G401 (cell line): ENCODE measurements around the gene XKR7. TPM values are rescaled to one million over a fixed set of nuclear protein-coding genes. Genes with fewer than 3 reads are reported as not detected.
A peak's percentile ranks its signal among the peaks of the same experiment; 100 is the strongest.

Experiments used
- DNase-seq: peaks from one replicate; pipeline ENCODE4 v3.0.0-alpha.2; 2015; ENCODE audit warnings: low spot score
- in situ Hi-C: cut with HindIII; loops from 2 replicates; pipeline ENCODE4 v1.10.0; 2016; ENCODE audit warnings: low sequenced_read_pairs, mixed read lengths
- total RNA-seq: library from RNA; depleted of rRNA; stranded (reverse); fragments of >200 nt; shearing (Covaris generic); gene quantifications from 2 replicates; pipeline ENCODE4 v1.2.3, GENCODE V29; 2014

The XKR7 gene
- total RNA-seq, 1 experiment from 2014 or later = 6.8 TPM

DNA sequence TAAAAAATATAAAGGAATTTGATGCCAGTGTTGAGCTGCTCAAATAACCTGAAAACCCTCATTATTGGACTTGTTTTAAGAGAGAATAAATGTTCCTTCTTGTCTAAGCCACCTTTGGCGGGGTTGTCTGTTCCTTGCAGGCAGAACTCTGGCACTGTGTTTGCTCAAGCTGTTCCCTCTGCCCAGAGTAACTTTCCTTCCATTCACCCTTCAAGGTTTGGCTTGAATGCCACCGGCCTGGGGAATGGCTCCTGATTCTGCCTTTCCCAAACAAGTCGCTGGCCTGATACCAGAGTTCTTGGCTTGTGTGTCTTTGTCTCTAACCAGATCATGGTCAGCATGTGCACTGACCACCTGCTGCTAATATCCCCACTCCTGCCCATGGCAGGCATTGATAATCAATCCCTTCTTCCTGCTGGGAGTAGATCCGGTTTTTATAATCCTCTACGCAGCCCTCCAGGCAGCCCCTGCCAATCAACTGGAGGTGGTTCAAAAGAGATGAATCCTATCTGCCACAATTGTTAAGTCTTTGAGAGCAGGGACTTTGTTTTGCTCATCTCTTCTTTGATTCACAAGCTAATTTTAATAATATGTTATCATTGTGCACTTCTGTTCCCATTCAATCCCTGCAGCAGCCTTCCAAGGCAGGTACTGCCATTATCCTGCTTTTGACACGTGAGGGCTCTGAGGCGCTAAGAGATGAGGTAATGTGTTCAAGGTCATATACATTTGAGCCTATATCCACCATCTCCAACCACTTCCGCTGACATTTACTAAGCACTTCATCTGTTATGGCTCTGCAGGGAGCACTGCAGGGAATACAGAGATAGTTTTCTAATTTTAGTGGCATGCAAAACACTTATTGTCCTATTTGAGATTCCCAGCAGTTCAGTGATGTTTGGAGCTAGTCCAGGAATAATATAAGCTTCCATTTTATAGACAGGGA lies 39.2 kb downstream of the XKR7 start:
- in situ Hi-C loops = no loop called here
- peak; percentile 95 for DNase-seq

DNA sequence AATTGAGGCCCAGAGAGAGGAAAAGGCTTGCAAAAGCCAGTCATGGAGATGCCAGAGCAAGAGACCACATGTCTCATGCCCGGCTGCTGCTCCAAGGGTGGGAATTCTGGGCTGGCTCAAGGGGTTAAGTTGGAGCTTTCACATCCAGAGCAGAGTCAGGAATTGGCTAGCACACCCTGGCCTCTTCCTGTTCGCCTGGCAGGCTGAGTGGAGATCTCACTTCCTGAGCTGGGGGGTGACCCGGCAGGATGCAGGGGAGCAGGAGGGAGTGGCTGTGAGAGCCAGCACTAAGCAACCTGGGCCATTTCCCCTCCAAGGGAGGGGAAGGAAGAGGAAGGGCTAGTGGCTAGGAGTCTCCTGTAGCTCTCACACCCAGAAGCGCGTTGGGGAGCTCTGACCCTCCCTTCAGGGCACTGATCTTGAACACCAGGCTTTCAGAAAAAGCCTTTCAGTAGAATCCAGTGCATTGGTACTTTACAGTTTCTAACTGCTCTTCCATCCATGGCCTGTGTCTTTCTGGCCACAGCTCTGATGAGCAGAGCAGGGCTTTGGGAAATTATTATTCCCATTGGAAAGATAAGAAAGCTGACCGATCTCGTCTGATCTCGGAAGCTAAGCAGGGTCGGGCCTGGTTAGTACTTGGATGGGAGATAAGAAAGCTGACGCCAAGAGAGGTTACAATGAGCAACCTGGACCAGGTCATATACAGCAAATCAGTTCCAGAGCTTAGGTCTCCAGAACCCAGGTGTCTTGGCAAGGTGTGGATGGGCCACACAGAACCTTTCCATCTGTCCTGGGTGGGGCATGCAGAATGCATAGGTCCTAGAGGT lies 40.1 kb downstream of the XKR7 start:
- in situ Hi-C loops = no loop called here
- peak; percentile 92 for DNase-seq

DNA sequence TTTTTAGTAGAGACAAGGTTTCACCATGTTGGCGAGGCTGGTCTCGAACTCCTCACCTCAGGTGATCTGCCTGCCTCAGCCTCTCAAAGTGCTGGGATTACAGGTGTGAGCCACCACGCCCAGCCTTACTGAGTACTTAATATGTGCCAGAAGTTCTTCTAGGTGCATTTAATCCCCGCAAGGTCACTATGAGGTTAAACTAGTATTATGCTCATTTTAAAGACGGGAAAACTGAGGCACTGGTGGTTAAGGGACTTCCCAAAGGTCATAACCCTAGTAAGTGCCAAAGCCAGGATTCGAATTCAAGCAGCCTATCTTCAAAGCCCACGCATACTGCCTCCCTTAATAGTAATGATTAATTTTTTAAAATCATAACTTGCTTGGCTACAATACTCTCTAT lies 41.6 kb downstream of the XKR7 start:
- in situ Hi-C loops = no loop called here

DNA sequence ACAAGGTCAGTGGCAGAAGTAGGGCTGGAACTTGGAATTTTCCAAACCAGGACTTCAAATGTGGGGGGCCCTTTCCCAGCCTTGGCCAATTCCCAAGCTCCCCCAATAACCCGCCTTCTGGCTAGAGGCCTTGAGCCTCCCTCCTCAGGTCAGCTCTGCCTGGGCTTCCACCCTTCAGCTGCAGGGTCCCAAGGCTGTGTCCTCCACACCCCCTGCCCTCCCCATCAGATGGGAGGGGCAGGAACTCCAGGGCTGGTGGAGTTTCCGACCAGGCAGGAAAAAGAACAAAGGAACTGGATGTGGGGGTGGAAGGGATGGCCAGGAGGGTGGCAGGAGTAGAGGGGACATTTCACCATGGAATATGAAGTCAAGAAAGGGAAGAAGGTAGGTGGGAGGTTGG lies 42.1 kb downstream of the XKR7 start, which contains the start of gene CCM2L:
Gene CCM2L (plus strand): TSS at position 338 of the 400 bp plus-strand sequence. CDS start 17 bp downstream, at position 355.
- DNase-seq = no peak
- in situ Hi-C loops = no loop called here

More for the DNA sequence above, 41.6 kb downstream of the XKR7 start:
- no peak for DNase-seq

DNA sequence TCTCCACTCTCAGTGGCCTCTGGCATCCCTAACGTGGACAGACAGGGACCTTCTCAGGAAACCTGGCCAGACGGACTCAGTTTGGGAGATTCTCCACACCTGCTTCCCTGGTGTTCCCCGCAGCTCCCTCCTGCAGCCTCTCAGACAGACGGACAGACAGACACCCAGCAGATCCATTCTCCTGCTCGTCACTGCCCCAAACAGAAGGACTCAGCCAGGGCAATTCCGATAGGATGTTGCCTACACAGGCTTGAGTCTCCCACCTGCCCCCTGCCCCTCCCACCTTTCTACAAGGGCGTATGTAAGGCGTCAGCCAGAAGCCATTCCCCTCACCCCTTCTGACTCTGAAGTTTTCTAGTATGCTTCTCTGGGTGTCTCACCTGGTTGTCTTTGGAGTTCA lies 42.7 kb downstream of the XKR7 start:
- in situ Hi-C loops = no loop called here

DNA sequence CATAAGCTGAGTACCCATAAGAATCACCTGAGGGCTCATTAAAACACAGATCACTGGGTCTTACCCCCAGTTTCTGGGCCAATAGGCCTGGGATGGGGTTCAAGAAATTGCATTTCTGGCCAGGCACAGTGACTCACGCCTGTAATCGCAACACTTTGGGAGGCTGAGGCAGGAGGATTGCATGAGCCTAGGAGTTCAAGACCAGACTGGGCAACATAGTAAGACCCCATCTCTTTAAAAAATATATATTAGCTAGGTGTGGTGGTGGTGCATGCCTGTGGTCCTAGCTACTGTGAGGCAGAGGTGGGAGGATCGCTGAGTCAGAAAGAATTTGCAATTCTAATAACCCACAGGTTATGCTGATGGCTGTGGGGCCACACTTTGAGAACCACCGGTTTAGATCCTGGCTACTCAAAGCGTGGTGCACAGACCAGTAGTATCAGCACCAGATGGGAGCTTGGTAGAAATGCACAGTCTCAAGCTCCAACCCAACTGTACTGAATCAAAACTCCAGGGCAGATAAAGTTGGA lies 44.3 kb downstream of the XKR7 start:
- in situ Hi-C loops = no loop called here
- DNase-seq = no peak

More for the DNA sequence above, 42.7 kb downstream of the XKR7 start:
- no peak for DNase-seq

DNA sequence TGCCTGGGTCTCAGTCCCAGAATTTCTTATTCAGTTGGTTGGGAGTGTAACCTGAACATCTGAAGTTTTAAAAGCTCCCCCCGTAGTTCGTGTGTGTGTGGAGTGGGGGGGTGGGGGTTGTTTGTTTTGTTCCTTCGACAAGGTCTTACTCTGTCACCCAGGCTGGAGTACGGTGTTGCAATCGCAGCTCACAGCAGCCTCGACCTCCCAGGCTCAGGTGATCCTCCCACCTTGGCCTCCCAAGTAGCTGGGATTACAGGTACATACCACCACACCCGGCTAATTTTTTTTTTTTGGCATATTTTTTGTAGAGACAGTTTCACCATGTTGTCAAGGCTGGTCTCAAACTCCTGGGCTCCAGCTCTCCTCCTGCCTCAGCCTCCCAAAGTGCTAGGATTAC lies 45.4 kb downstream of the XKR7 start:
- DNase-seq = no peak
- in situ Hi-C loops = no loop called here

DNA sequence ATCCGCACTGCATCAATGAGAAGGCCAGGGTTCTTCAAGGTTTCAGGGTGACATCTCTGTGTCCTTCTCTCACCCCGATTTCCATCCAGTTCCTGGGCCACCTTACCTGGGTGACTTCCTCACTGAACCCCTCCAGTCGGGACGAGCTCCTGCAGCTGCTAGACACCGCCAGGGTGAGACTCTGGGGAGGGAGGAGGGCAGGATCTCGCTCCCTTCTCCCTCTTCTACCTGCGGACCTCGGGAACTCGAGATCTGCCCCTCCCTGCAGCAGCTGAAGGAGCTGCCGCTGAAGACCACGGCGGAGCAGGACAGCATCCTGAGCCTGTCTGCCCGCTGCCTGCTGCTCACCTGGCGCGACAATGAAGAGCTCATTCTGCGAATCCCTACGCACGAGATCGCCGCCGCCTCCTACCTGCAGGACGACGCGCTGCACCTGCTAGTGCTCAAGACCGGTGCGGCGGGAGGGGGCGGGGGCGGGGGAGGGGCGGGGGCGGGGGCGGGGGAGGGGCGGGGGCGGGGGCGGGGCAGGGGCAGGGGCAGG lies 49.8 kb downstream of the XKR7 start:
- peak; percentile 89 for DNase-seq
- in situ Hi-C loops = no loop called here

DNA sequence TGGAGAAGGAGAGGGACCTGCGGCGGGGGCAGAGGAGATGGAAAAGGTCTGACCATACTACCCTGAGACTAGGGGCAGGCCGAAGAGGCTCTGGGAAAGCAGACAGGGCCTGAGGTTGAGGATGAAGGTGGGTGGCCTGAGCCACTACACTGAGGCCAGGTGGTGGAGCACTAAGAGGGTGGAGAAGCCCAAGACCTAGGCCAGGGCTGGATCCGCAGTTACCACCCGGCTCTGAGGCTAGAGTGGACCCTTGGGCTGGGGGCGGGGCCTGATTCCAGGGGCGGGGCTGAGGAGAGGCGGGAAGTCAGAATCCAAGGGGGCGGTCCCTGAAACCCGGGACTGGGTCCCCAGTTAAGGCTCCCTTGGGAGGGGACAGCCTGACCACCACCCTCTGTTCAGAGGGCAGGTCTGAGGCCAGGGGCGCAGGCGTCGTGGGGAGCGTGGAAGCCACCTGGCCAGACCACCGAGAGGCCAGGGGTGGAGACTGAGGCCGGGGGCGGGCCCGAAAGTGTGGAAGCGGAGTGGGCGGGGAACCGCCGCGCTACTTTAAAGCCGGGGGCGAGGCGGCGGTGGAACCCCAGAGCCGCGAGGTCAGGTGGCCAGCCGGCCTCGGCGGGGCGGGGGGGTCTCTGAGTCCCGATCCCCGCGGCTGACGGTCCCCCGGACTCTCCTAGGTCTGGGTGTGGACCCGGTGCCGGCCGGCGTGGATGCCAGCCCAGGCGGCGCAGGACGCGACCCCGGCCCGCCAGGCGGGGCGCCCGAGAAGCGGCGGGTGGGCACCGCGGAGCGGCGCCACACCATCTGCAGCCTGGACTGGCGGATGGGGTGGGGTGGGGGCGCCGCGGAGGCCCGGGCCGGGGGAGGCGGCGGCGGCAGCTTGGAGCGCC lies 50.6 kb downstream of the XKR7 start:
- peak; percentile 82 for DNase-seq
- in situ Hi-C loops = no loop called here

DNA sequence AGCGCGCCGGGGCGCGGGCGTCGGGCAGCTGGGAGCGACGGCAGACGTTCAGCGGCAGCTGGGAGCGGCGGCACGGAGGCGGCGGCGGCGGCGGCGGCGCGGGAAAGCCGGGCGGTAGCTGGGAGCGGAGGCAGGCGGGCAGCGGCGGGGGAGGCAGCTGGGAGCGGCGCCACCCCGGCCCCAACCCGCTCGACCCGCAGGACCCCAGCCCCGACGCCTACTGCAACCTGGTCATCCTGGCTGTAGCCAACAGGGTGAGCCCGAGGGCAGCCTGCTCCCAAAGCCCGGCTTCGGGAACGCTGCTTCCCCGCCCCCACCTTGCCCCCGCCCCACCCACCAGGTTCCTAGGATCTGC lies 51.2 kb downstream of the XKR7 start:
- no peak for DNase-seq
- in situ Hi-C loops = no loop called here

DNA sequence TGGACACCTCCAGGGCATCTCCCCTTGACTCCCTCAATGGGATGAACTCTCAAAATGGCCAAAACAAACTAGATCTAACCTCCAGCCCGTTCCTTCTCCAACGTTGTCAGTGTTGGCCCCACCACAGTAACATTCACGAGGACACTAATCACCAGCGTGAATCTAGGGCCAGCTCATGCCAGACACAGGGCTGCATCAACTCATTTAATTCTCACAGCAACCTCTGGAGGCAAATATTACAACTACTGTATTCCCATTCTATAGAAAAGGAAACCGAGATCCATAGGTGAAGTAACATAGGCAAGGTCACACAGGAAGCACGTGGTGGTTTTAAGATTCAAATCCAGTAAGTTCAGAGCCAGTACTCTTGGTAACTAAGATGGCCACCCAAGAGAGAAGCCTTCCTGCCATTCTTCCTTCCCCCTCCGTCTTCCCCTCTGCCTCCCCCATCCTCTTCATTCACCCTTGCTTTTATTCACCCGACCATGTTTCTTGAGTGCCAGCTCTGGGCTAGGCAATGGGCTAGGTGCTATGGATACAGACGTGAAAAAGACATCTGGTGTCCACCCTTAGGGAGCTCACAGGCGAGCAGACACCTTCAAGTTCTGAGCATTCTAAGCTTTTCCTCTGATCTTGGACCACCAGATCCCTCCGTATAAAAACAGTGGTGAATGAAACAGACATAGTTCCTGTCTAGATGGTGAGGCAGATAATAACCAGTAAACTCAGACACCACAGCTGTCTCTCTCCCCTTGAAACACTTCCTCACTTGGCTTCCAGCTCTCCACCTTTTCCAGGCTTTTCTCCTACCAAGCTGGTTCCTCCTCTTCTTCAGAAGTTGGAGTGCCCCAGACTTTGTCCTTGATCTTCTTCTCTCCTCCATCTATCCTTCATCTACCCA lies 51.9 kb downstream of the XKR7 start:
- in situ Hi-C loops = no loop called here
- no peak for DNase-seq

DNA sequence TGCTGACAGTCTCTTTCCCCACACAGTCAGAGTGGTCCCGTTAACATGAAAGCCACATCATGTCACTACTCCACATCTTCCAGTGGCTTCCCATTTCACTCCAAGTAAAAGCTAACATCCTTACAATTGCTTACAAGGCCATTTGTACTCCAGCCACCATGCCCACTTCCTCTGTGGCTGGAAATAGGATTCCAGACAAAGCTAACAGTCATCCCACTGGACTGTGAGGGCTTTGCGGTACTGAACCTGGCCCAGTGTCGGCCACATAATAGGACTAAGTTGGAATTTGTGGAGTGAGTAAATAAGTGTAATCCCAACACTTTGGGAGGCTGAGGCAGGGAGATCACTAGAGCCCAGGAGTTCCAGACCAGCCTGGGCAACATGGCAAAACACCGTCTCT lies 53.1 kb downstream of the XKR7 start:
- DNase-seq = no peak
- in situ Hi-C loops = no loop called here

DNA sequence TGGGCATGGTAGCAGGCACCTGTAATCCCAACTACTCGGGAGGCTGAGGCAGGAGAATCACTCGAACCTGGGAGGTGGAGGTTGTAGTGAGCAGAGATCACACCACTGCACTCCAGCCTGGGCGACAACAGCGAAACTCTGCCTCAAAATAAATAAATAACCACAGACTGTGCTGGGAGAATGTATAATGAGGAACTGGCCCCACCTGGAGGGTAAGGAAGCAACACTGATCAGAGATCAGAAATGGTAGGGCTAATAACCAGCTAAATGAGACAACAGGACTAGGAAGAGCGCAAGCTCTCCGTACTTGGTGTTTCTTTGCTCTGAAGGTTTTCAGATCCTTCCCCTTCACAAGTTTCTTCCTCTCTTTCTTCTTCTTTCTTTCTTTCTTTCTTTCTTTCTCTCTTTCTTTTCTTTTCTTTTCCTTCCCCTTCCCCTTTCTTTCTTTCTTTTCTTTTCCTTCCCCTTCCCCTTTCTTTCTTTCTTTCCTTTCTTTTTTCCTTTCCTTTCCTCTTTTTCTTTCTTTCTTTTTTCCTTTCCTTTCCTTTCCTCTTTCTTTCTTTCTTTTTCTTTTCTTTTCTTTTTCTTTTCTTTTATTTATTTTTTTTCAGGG lies 56.8 kb downstream of the XKR7 start:
- in situ Hi-C loops = no loop called here
- DNase-seq = no peak

DNA sequence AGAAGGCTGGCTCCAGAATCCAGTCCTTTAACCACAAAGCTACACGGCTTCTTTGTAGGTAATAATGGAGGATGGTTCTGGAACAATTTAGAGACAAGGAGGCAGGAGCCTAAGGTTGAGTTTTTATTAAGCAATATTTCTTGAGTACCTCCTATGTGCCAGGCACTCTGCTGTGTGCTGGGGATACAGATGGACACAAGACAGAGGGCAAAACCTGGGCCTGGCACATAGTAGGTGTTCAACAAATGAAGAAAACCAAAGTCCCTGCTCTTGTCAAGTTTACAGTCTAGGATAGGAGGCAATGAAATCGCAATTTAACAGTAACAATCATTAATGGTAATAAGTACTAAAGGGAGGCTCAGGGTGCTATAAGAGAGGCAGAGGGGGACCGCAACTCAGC lies 59.7 kb downstream of the XKR7 start:
- no peak for DNase-seq
- in situ Hi-C loops = no loop called here

DNA sequence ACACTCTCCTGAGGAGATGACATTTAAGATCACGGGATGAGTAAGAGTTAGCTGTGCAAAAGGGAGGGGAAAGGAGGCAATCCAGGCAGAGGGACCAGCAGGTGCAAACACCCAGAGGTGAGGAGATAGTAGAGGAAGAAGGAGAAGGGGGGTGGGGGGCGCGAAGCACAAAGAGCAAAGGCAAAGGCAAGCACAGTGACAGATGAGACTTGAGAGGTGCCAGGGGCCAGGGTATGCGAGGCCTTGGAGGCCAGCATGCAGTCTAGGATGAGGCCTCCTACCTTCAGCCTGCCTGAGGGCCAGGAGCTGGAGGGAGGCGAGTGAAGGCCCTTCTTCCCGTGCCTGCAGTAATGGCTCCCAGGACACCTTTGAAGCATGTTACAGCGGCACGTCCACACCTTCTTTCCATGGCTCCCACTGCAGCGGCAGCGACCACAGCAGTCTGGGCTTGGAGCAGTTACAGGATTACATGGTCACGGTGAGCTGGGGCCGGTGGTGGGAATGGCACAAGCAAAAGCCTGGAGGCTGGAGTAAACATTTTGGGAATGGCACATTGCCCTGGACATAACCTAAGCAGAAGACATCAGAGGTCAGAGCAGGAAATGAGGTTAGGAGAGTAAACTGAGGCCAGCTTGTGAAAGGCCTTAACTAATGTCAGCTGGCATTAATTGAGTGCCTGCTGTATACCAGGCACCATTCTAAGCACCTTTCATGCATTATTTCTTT lies 60.9 kb downstream of the XKR7 start:
- peak; percentile 82 for DNase-seq
- in situ Hi-C loops = no loop called here

DNA sequence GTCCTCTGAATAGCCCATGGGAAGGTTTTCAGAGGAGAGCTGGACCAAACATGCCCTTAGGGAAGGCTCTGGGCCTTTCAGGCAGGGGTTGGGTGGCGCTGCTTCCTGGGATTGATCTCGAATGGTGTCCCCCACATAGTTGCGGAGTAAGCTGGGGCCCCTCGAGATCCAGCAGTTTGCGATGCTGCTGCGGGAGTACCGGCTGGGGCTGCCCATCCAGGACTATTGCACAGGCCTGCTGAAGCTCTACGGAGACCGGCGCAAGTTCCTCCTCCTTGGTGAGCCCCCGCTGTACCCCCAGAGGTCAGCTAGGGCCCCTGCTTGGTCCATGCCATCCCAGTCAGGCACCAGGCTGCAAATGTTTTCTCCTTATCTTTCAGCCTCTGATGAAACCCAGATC lies 61.6 kb downstream of the XKR7 start:
- in situ Hi-C loops = no loop called here
- DNase-seq = no peak
